K562 (cell line): ENCODE results near the gene C6orf89. TPM values are rescaled to one million over a fixed set of nuclear protein-coding genes. Genes with fewer than 3 reads are reported as not detected.

Source experiments
- ETS1 ChIP-seq: conservative IDR thresholded peaks from 2 replicates; pipeline ENCODE4 v1.6.1; 2011; ENCODE audit warnings: low read depth, mild to moderate bottlenecking, low read length; ENCODE audit not compliant: control insufficient read depth
- ILK ChIP-seq: fragments of 450-650 bp; IDR thresholded peaks from 2 replicates; pipeline ENCODE4 v1.6.1; 2016; ENCODE audit warnings: missing genetic modification characterization, low read depth, mild to moderate bottlenecking, missing compliant biosample characterization, moderate library complexity, borderline replicate concordance
- KDM2B ChIP-seq: fragments of 250-450 bp; sonication (Bioruptor Pico); IDR thresholded peaks from 2 replicates; pipeline ENCODE4 v1.8.0; 2021; ENCODE audit warnings: mild to moderate bottlenecking, moderate library complexity
- KLF13 ChIP-seq: fragments of 450-650 bp; IDR thresholded peaks from 2 replicates; pipeline ENCODE4 v1.6.1; 2016; ENCODE audit warnings: missing genetic modification characterization, low read depth, mild to moderate bottlenecking, missing compliant biosample characterization, moderate library complexity, borderline replicate concordance
- PHTF2 ChIP-seq: fragments of 250-450 bp; sonication (Bioruptor Pico); IDR thresholded peaks from 2 replicates; pipeline ENCODE4 v1.5.0; 2021; ENCODE audit warnings: mild to moderate bottlenecking
- ZNF134 ChIP-seq: fragments of 250-450 bp; sonication (Bioruptor Pico); conservative IDR thresholded peaks from 2 replicates; pipeline ENCODE4 v1.4.0; 2020
- ZNF140 ChIP-seq: fragments of 250-450 bp; sonication (Bioruptor Pico); IDR thresholded peaks from 2 replicates; pipeline ENCODE4 v1.8.0; 2021; ENCODE audit warnings: moderate library complexity, mild to moderate bottlenecking, inconsistent platforms
- ZNF224 ChIP-seq: sonication (generic); formaldehyde crosslinking; IDR thresholded peaks from 2 replicates; pipeline ENCODE4 v1.8.0; 2022; ENCODE audit warnings: mild to moderate bottlenecking, missing genetic modification reagents
- ZNF398 ChIP-seq: fragments of 250-450 bp; sonication (Bioruptor Pico); IDR thresholded peaks from 2 replicates; pipeline ENCODE4 v1.8.0; 2021; ENCODE audit warnings: moderate library complexity, mild to moderate bottlenecking, inconsistent platforms
- ZNF584 ChIP-seq: fragments of 200-800 bp; sonication (Bioruptor generic); IDR thresholded peaks from 2 replicates; pipeline ENCODE4 v1.6.1; 2016; ENCODE audit warnings: low read depth, mild to moderate bottlenecking, missing genetic modification characterization, missing compliant biosample characterization
- polyA plus RNA-seq, 8 experiments: library from polyadenylated mRNA; depleted of rRNA in 4 of 8; stranded (reverse) in 5 of 8; unstranded in 3 of 8; fragments of >200 nt; fragmentation: Nextera tagmentation in 2 of 8; fragmentation: Illumina TruSeq in 1 of 8; extraction: Ambion mirVana in 2 of 8; extraction: Trizol in 1 of 8; gene quantifications; 2 replicates each; pipeline versions ENCODE4 v1.2.1 to v1.2.3, GENCODE V29; 2011 to 2014; ENCODE audit warnings: inconsistent platforms in 1 of 8, missing spikeins in 1 of 8
- total RNA-seq, 7 experiments: library from RNA; depleted of rRNA in 6 of 7; stranded (reverse); fragments of >200 nt in 6 of 7; fragmentation: Illumina TruSeq in 2 of 7; extraction: Trizol in 2 of 7; gene quantifications; 2 replicates each; pipeline versions ENCODE4 v1.2.1 to v1.2.3, GENCODE V29; 2011 to 2021; ENCODE audit warnings: low replicate concordance in 1 of 7
- TF ChIP-seq, protein P1 (sequence below): fragments of 250-450 bp; sonication (Bioruptor Pico); IDR thresholded peaks from 2 replicates; pipeline ENCODE4 v1.5.0; 2021; ENCODE audit warnings: mild to moderate bottlenecking, moderate library complexity
- TF ChIP-seq, protein P2 (sequence below): sonication (generic); formaldehyde crosslinking; IDR thresholded peaks from 2 replicates; pipeline ENCODE4 v1.8.1; 2023; ENCODE audit warnings: missing genetic modification reagents, mild to moderate bottlenecking, borderline replicate concordance
- TF ChIP-seq, protein P3 (sequence below): sonication (generic); formaldehyde crosslinking; IDR thresholded peaks from 2 replicates; pipeline ENCODE4 v1.8.0; 2022; ENCODE audit warnings: missing genetic modification reagents, mild to moderate bottlenecking, borderline replicate concordance

Gene C6orf89
- total and polyA plus RNA-seq, 9 of the 15 experiments (the other 6 are each of a cell fraction or from before 2014, with no cell fraction given) = 35.2 to 111 (median 58.5) TPM

- TF ChIP-seq ETS1 (no peak; the same call in 1 of the 2 replicates), ZNF140 (CRISPR knock-in tag) (no peak), KLF13 (peak; percentile 88), KDM2B (CRISPR knock-in tag) (0 out of 2 replicates have a peak, but pooled peaks have one; percentile 33), PHTF2 (CRISPR knock-in tag) (no peak), ZNF398 (CRISPR knock-in tag) (no peak), ILK (tag) (no peak), ZNF584 (CRISPR knock-in tag) (peak; percentile 67; the same call in 1 of the 2 replicates), ZNF224 (CRISPR knock-in tag) (no peak), ZNF134 (CRISPR knock-in tag) (0 out of 2 replicates have a peak, but pooled peaks have one; percentile 36)
- TF ChIP-seq, protein P1, sequence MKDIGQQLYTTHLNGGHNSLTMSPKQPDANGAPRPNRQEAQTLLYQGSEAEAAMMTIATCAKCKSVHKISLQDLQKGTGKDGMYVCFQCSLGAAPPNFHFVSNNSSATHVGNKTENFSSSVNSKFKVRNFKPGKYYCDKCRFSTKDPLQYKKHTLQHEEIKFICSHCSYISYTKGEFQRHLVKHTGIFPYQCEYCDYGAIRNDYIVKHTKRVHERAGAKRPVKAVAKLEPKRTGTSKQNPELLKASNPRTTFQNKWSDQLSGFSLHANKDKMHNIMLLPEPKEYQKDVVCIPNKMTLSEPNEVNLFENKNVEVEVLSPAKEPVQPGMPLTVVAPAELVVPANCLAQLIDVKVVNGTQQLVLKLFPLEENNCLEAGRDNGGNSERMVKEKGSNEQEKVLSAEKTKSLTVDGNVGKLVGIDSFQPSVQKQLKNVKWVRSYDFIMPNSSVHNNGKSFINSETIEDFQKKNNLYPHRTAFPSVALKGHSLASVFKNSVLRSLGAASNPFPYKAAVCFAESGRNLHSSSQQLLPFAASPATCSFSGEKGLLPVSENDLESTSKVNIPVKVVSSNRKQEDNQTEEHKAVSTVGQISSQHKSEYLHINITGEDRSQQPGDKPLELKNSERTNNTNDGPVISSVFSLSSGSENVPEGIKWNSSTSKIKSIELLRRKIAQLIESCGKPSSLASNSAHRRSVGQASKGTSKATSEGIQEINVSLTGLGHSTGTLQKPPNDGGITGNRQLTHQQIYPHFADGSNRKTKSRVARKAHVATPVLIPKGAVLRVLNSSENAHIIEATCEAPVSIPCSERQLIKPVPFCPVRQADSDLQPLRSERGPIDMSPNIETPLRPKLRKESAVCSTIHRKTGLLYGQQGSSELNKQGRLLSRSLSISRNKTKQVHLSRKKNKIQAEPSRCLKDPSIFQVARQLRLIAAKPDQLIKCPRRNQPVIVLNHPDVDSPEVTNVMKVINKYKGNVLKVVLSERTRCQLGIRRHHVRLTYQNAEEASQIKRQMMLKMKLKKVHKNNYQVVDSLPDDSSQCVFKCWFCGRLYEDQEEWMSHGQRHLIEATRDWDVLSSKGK (CRISPR knock-in tag) = no peak
- TF ChIP-seq, protein P2, sequence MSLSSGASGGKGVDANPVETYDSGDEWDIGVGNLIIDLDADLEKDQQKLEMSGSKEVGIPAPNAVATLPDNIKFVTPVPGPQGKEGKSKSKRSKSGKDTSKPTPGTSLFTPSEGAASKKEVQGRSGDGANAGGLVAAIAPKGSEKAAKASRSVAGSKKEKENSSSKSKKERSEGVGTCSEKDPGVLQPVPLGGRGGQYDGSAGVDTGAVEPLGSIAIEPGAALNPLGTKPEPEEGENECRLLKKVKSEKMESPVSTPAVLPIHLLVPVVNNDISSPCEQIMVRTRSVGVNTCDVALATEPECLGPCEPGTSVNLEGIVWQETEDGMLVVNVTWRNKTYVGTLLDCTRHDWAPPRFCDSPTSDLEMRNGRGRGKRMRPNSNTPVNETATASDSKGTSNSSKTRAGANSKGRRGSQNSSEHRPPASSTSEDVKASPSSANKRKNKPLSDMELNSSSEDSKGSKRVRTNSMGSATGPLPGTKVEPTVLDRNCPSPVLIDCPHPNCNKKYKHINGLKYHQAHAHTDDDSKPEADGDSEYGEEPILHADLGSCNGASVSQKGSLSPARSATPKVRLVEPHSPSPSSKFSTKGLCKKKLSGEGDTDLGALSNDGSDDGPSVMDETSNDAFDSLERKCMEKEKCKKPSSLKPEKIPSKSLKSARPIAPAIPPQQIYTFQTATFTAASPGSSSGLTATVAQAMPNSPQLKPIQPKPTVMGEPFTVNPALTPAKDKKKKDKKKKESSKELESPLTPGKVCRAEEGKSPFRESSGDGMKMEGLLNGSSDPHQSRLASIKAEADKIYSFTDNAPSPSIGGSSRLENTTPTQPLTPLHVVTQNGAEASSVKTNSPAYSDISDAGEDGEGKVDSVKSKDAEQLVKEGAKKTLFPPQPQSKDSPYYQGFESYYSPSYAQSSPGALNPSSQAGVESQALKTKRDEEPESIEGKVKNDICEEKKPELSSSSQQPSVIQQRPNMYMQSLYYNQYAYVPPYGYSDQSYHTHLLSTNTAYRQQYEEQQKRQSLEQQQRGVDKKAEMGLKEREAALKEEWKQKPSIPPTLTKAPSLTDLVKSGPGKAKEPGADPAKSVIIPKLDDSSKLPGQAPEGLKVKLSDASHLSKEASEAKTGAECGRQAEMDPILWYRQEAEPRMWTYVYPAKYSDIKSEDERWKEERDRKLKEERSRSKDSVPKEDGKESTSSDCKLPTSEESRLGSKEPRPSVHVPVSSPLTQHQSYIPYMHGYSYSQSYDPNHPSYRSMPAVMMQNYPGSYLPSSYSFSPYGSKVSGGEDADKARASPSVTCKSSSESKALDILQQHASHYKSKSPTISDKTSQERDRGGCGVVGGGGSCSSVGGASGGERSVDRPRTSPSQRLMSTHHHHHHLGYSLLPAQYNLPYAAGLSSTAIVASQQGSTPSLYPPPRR (CRISPR knock-in tag) = no peak
- TF ChIP-seq, protein P3, sequence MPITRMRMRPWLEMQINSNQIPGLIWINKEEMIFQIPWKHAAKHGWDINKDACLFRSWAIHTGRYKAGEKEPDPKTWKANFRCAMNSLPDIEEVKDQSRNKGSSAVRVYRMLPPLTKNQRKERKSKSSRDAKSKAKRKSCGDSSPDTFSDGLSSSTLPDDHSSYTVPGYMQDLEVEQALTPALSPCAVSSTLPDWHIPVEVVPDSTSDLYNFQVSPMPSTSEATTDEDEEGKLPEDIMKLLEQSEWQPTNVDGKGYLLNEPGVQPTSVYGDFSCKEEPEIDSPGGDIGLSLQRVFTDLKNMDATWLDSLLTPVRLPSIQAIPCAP (CRISPR knock-in tag) = no peak
Measured at GRCh38 chr6:36848658-36849441, 36.9 kb upstream of the C6orf89 start (continued).
